ENCODE data around the gene CATSPERZ. TPM values are rescaled to one million over a fixed set of nuclear protein-coding genes. Genes with fewer than 3 reads are reported as not detected.

CATSPERZ gene
- total and polyA plus RNA-seq, 2 experiments from 2014 or later: 0.46 TPM; not detected in 1

GRCh38 chr11:64268025-64268892 is 31.9 kb upstream of the CATSPERZ start:
- Histone ChIP-seq H4K20me1 (ENCODE audit: insufficient read depth, poor library complexity, severe bottlenecking) (no peaks in the 10 kb centered on the region), H3K79me2 (peaks cover 17% of the 10 kb centered on the region), H3K4me3 (peak overlapping the region; percentile 15), H3K4me1 (ENCODE audit: insufficient read depth) (peaks cover 26% of the 10 kb centered on the region), H3K27me3 (no peaks in the 10 kb centered on the region), H3K9me3 (ENCODE audit: low read depth) (no peaks in the 10 kb centered on the region), H3K4me2 (peak overlapping the region; percentile 83), H2AFZ (no peak overlapping the region), H3K9me2 (replicated peaks; ENCODE audit: insufficient read depth) (no peaks in the 10 kb centered on the region), H3K27ac (peak overlapping the region; percentile 87), H3K36me3 (replicated peaks; ENCODE audit: insufficient read depth, low read depth) (no peaks in the 10 kb centered on the region)
- WGBS (ENCODE audit: low lambda C conversion rate, missing lambda C conversion rate): 63% methylated on average over 22 of the region's 23 CpGs
- no peak for TF ChIP-seq EZH2phosphoT487 (IDR thresholded peaks at IDR 0.05; ENCODE audit: low read depth, severe bottlenecking, unreplicated experiment)
- DNase-seq (ENCODE audit: low spot score): peak; percentile 71

- TF ChIP-seq EZH2 (IDR thresholded peaks at IDR 0.05; ENCODE audit: borderline replicate concordance) (no peak), CTCF (IDR thresholded peaks at IDR 0.05; ENCODE audit: poor library complexity) (no peak), EZH2phosphoT487 (IDR thresholded peaks at IDR 0.05; ENCODE audit: low read depth, severe bottlenecking, unreplicated experiment) (no peak)
- peak overlapping the region; percentile 83 for H3K4me2 ChIP-seq
- DNase-seq (ENCODE audit: low spot score): peak; percentile 70
- peaks cover 26% of the 10 kb centered on the region for H3K4me1 ChIP-seq (ENCODE audit: insufficient read depth)
- H3K4me3 ChIP-seq: peak overlapping the region; percentile 15
- H3K9me2 ChIP-seq (replicated peaks; ENCODE audit: insufficient read depth): no peaks in the 10 kb centered on the region
- no peaks in the 10 kb centered on the region for H3K9me3 ChIP-seq (ENCODE audit: low read depth)
- peak overlapping the region; percentile 43 for H2AFZ ChIP-seq
- H3K27ac ChIP-seq: peak overlapping the region; percentile 87
- no peaks in the 10 kb centered on the region for H4K20me1 ChIP-seq (ENCODE audit: insufficient read depth, poor library complexity, severe bottlenecking)
- WGBS (ENCODE audit: low lambda C conversion rate, missing lambda C conversion rate): 1% methylated on average over 30 of the region's 34 CpGs
- peaks cover 18% of the 10 kb centered on the region for H3K79me2 ChIP-seq
- H3K36me3 ChIP-seq (replicated peaks; ENCODE audit: insufficient read depth, low read depth): no peaks in the 10 kb centered on the region
- H3K27me3 ChIP-seq: no peaks in the 10 kb centered on the region
Observed at GRCh38 chr11:64268893-64269539, 31.1 kb upstream of the CATSPERZ start.

GRCh38 chr11:64269540-64270220 is 30.5 kb upstream of the CATSPERZ start:
- H3K4me1 ChIP-seq (ENCODE audit: insufficient read depth): peaks cover 26% of the 10 kb centered on the region
- DNase-seq (ENCODE audit: low spot score): peak; percentile 99
- H3K36me3 ChIP-seq (replicated peaks; ENCODE audit: insufficient read depth, low read depth): no peaks in the 10 kb centered on the region
- H3K9me2 ChIP-seq (replicated peaks; ENCODE audit: insufficient read depth): no peaks in the 10 kb centered on the region
- H2AFZ ChIP-seq: peak overlapping the region; percentile 43
- peak overlapping the region; percentile 15 for H3K4me3 ChIP-seq
- no peaks in the 10 kb centered on the region for H3K27me3 ChIP-seq
- WGBS (ENCODE audit: low lambda C conversion rate, missing lambda C conversion rate): under 1% methylated on average over 57 of the region's 58 CpGs
- no peaks in the 10 kb centered on the region for H4K20me1 ChIP-seq (ENCODE audit: insufficient read depth, poor library complexity, severe bottlenecking)
- peak overlapping the region; percentile 95 for H3K4me2 ChIP-seq
- H3K27ac ChIP-seq: peak overlapping the region; percentile 95
- H3K79me2 ChIP-seq: peaks cover 18% of the 10 kb centered on the region
- H3K9me3 ChIP-seq (ENCODE audit: low read depth): no peaks in the 10 kb centered on the region
- no peak for TF ChIP-seq EZH2 (IDR thresholded peaks at IDR 0.05; ENCODE audit: borderline replicate concordance)
- peak; percentile 27 for TF ChIP-seq CTCF (IDR thresholded peaks at IDR 0.05; ENCODE audit: poor library complexity)
- TF ChIP-seq EZH2phosphoT487 (IDR thresholded peaks at IDR 0.05; ENCODE audit: low read depth, severe bottlenecking, unreplicated experiment): no peak

Measured in hepatocyte (in vitro differentiated cells).